Activated T-helper 9 cell treated with anti-CD3 and anti-CD28 coated beads, Interleukin-2, amount 50 U/mL, for 16 hours (primary cell): ENCODE measurements around the gene CACNG4.

Experiments used
- DNase-seq: peaks from one replicate; pipeline ENCODE4 v3.0.0-alpha.2; 2020; ENCODE audit warnings: low read depth

Gene CACNG4

DNA sequence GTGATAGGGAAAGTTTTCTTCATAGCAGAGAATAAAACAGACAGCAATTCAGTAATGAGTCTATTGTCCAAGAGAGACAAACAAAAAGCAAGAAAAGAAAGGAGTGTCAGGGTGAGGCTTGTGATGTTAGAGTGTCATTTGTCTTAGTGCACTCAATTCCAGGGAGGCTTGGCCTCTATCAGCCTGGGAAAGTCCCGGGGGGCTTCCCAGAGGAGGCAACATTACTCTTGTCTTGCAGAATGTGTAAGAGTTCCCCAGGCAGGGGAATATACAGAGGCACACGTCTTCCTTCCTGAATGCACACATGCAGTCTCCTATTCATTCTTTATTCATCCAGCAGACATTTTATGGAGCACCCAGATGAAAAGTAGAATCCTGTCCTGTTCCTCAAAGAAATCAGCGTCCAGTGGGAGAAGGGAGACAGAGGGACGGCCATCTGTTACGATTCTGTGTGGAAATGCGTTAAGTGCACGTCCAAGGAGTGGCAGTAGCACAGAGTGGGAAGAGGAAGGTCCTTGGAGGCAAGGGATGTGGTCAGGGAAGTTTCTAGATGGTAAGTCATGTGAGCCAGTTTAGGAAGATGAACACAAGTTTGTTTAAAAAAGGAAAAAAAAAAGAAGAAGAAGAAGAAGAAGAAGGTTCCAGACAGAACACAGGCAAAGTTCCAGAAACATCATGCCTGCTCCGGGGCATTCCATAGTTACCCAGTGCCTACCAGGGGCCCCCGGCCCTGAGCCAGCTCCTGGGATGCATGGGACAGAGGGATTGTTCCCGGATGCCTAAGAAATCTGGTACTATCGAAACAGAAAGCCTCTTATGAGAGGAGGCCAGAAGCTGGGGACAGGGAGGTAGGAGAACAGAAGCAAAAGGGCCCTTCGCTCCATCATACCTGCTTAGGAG lies 21.1 kb downstream of the CACNG4 start:
- no peak for DNase-seq

DNA sequence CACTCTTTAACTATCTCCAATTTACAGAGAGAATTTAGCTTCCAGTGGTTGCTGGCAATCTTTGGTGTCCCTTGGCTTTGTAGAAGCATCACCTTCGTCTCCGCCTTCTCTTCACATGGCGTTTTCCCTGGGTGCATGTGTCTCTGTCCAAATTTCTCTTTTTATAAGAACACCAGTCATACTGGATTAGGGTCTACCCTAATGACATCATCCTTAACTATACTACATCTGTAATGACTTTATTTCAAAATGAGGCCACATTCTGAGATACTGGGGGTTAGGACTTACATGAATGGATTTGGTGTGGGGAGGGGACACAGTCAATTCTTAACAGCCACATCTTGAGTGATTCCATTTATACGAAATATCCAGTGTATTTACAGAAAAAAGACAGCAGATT lies 22.2 kb downstream of the CACNG4 start:
- no peak for DNase-seq

DNA sequence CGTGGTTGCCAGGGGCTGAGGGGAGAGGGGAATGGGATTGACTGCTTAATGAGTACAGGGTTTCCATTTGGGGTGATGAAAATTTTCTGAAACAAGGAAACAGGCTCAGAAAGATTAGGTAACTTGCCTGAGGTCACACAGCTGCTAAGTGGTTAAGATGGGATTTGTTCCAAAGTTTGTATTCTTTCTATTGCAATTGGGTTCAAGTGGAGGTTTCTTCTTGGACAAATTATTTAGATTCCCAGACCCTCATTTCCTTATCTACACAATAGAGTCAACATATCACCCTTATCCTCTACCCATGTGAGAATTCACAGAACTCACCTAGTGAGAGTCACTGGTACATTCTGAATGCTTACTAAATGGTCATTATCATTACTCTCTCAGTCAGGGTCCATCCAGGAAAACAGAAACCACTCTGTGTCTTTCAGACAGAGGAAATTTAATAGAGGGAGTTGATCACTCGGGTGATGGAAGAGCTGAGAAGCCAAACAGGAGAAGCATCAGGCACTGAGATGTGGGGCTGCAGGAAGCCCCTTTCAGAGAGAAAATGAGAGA lies 22.6 kb downstream of the CACNG4 start:
- no peak for DNase-seq

DNA sequence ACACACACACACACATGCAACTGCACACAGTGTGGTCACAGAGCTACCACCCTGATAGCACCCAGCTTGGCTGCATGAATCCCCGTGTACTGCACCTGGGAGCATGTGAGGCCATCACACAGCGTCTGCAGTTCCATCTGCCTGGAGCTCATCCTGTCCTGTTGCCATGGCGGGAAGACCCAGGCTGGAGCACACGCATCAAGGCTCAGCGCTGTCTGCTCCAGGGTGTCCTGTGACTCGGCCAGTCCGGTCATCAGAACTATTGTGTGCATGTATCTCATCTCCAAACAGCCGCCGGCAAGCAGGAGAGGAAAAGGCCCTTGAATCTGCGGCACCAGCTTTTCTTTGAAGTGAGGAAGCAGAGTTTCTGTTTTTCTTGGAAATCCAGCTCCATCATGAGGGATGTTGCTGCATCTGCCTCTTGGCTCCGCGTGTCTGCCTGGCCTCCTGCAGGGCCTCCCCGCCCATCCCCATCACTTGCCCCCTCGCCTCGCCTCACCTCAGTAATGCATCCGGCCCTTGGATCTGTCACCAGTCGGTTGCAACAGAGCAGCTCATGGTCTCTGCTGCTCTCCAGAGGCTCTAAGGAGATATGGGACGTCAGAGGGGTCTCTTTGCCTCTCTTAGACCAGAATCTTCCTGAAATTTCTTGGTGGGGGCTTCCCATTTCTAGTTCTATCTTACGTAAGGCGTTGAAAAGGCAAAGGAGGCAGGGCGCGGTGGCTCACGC lies 23.7 kb downstream of the CACNG4 start:
- DNase-seq = no peak

DNA sequence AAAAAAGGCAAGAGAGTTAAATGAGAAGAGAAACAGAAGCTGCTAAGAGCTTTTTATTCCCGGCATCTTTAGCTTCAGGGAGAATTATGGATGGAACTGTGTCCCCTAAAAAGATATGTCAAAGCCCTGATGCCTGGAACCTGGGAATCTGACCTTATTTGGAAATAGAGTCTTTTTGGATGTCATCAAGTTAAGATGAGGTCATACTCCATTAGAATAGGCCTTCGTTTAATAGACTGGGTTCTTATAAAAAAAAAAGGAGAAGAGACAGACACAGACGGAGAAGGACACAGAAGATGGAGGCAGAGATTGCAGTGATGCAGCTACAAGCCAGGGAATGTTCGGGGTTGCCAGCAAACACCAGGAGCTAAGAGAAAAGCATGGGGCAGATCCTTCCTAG lies 24.6 kb downstream of the CACNG4 start:
- DNase-seq = no peak

DNA sequence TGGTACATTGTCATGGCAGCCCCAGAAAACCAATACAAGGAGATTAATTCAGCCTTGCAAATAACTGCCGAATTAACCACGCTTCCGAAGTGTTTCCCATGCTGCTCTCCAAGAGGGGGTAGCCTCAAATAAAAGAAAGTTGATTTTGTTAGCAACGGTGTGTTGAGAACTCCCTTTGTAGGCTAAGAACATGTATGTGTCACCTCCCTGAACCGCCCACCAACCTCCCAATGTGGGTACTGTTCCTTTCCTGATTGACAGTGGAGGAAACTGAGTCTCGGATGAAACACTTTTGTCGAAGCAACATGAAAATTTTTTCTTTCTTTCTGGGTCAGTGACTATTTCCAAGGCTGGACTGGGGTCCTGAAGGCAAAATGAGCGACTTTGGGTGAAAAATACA lies 25.1 kb downstream of the CACNG4 start:
- DNase-seq = no peak

DNA sequence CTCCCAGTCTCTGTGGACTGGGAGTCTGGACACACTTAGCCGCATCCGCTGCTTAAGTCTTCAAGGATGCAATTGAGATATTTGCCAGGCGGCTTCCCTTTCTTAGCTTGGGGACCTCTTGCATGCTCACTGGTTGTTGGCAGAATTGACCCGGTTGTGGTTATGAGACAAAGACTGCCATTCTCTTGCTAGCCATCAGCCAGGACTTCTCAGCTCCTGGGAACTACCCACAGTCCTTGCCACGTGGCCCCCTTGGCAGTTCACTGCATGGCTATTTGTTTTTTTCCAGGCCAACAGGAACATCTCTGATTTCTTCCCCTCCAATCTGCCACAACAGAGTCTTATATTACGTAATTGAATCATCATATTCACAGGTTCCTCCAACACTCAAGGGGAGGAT lies 25.5 kb downstream of the CACNG4 start:
- DNase-seq = no peak

DNA sequence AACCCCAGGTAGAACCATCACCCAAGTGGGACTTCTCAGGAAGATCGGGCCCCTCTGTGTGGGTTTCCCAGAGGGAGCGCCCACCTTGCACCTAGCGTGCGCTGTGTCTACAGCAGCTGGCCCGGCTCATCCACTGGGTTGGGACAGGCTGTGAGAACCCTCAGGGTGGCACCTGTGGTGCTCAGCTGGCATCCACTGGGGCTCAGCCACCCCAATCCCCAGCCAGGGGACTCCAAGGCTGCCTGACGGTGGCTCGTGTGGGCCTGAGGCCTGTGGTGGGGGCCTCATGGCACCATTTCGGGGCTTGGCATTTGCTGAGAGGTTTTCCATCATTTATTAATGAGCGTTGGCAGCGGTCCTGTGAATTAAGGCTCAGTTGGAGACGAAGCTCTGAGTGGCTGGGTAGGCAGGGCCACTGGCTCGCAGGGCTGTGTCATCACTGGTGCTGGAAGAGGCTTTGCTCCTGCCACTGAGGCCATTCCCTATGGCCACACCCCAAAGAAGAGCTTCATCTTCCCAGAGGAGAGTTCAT lies 28.5 kb downstream of the CACNG4 start:
- no peak for DNase-seq

DNA sequence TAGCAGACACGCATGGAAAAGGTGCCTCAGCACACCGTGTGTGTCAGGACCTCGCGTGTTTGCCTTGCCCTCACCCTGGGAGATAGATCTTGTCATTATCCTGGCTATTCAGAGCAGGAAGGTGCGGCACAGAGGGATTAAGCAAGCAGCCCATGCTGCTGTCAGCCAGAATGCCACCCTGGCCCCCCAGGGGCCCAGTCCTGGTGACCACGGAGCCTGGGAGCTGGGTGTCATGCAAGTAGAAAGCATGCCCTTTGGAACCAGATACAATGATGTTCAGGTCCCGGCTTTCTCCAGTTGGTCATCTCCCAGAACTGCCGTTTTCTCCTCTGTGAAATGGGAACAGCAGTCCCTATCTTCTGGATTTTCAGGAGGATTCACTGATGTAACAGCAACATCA lies 29.9 kb downstream of the CACNG4 start:
- no peak for DNase-seq

DNA sequence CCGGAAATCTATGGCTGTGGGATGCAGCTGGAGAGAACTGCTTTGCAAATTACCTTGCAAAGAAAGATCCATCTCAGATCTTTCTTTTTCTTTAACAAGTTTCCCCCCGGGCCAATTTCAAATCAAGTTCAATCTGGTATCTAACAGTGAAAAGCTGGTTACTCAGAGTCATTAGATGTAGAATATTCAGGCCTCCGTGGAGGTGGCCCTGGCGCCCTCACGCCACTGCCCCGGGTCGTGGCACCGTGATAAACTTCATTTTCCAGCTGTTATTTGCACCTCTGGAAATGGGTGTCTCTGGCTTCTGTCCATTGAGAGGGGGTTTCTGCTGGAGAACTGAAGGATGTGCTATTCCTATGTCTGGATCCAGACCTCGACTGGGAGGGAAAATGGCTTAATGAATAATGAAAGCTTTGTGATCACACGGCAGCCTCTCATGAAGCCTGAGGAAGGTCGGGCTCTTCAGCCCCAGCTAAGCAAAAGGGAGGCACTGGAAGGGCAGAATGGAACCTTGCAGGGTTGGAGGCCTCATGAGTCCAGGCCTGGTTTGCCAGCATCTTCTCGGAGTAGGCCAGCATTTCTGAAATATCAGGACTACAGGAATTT lies 30.5 kb downstream of the CACNG4 start:
- DNase-seq = no peak

DNA sequence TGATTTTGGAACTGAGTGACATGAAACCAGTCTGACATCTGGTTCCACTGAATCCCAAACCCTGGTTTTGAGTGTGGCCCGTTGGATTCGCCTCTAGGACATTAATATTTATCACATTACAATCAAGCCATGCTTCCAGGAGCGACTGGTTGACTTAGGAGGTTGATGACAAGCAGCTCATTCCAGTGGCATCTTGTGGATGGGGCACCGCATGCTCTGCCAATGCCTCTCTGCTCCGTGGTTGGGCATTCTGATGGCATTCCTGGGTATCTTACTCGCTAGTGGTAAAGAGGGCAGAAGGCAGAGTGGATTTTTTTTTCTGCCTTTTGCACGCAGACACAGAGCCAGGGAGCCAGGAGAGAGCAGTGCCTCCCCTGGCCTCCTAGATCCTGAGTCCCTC lies 31.4 kb downstream of the CACNG4 start:
- DNase-seq = no peak

DNA sequence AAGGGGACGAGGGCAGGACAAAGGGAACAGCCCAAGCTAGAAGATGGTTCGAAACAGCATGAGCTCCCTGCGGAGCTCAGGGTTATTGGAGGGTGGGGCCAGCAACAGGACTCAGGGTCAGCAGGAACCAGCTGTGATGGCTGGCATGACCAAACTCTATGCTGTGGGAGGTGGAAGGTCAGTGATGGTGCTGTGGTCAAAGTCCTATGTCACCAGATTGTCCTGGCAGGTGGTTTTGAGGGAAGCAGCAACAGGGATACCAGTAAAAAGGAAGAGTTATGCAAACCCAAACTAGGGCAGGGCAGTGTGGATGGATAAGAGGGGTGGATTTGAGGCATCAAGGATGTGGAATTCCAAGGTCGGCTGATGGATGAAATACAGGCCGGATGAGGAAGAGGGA lies 32.4 kb downstream of the CACNG4 start:
- DNase-seq = no peak

DNA sequence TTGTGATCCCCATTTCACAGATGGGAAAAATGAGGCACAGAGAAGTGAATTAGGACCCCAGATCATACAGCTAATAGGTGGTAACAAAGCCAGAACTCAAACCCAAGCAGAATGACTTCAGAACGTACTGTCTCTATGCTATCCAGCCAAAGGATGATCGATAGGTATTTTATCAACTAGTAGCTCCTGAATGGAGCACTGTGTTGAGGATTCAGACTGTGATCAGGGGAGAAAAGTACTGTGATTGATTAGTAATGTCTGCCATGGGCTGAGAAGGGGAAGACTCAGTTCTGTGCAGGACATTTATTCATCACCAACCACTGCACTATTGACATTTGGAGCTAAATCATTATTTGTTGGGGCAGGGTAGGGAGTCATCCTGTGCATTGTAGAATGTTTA lies 38.7 kb downstream of the CACNG4 start:
- DNase-seq = no peak

DNA sequence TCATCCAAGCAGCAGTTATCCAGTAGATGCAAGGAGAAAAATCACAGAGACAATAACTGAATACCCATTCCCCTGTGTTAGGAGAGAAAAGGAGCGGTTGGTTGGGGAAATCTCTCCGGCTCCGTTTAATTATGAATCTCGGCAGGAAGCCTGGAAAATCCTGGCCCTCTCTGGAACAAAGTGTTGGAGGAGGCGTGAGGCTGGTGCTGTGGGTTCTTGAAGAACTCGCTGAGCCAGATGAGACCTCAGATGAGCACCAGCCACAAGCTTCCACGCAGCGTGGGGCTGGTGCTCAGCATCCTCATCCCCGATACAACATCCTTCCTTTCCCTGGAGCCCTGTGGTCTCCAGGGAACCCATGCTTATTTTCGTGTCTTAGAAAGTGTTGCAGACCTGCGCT lies 39.7 kb downstream of the CACNG4 start:
- no peak for DNase-seq

DNA sequence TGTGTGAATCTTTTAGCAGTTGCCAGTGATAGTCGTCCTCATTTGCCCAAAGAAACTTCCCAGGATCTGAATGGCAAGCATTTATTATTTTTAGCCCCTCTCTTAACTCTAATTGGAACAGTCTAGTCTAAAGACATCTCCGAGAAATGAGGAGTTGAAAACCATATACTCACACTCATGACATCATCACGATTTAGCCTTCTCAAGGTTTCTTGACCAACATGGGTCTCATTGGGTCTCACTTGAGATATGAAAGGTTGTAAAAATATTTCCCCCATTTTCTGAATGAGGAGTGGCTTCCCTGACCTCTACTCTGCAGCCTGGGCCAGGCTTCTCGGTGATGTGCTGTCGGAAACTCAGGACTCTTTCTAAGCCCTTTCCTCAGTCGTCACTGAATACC lies 42.8 kb downstream of the CACNG4 start:
- no peak for DNase-seq

DNA sequence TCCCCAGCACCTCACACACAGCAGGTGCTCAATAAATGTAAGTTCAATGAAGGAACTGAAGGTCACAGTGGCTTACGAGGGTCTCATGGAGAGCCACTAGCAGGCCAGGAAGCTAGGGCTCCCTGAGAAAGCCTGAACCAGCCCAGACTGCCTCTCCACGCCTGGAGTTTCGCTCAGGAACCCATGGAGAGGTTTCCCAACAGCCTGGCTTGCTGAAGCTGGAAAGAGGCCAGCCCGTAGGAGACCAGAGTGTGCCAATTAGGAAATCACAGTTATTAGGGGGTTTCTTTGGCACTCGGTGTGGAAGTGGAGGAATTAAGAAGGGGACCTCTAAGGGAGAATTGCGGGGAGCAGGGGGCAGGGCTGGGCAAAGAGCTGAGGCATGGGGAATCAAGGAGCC lies 43.6 kb downstream of the CACNG4 start:
- DNase-seq = no peak

DNA sequence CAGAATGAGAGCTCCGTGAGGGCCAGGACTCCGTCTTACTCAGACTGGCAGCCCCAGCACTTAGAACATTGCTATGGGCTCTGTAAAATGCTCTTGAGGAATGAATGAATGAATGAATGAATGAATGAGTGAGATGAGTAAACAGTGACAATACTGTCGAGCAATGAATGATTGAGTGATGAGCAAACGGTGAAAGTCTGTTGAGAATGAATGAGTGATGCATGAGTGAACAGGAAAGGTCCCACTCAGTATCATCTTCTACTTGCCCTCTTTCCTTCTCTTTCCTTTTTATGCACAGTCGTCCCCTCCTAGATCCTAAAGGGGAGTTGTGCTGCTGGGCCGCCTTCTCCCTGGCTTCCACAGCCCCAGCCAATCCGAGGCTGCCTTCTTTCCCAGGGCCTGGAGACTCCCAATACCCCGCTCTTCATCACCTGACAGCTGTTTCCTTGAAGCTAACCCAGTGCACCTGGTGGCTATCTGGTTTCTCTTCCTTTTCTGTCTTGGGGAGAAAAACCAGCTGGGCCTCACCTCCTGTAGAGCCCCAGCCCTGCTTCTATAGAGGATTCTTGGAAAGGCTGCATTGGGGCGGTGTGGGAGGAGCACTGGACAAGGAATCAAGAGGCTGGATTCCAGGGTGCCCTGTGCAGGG lies 47.1 kb downstream of the CACNG4 start:
- DNase-seq = no peak

DNA sequence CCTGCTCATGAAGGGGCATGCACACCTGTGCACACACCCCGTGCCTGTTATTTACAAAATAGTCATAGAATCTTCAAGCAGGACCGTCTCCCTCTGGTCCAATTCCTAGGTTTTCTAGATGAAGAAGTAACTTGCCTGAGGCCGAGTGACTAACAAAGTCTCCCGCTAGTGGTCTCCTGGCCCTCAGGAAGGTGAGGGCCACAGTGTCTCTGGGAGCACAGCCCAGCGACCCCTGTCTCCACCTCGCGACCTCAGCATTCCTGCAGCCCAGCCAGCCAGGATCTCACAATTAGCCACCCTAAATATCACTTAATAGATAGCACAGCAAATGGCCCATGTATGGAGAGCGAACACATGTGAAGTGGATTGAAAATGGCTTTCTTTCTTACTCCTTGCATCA lies 49.4 kb downstream of the CACNG4 start:
- no peak for DNase-seq

DNA sequence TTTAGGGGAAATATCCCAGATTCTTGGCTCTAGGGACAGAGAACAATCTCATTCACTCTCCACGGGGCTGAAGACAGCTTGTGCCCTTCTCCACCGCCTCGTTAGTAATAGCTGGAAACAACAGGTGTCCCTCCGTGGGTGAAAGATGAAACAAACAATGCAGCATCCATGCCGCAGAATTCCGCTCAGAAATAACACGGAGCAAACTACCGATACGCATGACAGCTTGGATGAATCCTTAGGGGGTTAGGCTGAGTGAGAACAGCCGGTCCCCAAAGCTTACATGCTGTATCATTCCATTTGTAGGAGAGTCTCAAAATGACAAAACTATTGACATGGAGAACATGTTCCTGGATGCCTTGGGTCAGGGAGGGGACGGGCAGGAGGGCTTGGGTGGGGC lies 50.5 kb downstream of the CACNG4 start:
- no peak for DNase-seq

DNA sequence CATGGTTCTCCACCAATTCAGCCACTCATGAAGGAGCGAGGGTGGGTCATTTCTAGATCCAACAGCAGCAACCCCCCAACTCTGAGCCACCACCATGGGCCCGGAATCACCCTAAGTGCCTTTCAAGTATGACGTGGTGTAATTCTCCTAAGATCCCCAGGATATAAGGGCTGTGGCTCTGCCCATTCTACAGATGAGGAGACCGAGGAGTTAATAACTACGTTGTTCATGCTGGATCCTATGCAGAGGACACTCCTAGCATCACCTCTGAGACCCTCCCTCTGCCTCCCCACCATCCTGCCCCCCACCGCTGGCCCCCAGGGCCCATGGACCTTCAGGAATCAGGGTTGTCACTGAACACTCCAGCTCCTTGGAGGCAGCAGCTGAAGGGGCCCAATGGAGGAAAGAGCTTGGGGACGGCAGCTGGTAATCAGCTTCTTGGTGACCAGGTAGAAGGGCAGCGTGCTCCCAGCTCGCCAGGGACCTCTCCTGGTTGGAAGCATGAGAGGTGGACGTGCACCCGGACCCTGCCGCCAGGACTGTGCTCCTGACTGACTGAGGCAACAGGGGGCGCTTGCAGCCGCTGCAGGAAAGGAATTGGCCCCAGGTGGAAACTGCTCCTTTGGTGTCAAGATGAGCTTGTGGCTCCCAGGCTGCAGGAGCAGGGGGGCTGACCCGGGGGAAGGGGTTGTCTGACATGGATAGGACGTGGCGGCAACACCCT lies 51.7 kb downstream of the CACNG4 start:
- DNase-seq = no peak

DNA sequence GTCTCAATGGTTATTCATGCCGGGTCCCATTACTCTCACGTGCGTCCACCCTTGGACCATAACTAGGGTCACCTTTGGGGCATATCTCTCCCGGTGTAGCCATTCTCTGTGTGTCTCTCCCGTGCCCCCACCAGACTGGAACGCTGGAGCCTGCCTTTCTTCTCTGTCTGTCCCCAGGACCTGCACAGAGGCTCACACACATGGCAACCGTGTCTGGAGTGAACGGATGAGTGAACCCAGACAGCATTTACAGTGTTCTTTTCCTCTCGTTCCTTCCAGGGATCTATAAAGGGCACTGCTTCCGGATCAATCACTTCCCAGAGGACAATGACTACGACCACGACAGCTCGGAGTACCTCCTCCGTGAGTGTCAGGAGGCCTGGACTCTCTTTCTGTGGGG lies 53.4 kb downstream of the CACNG4 start:
- DNase-seq = no peak
